Ovary (tissue), 9 donors: ENCODE results near the gene MYADML2. TPM values are rescaled to one million over a fixed set of nuclear protein-coding genes. Genes with fewer than 3 reads are reported as not detected.
"Not testable (repeated sequence)": the region's sequence is repeated elsewhere in the genome, so short reads cannot be mapped to it uniquely, and the experiment has no call there.

Experiments used
- DNase-seq, 5 donors: peaks; one replicate each; pipeline ENCODE4 v3.0.0-alpha.2; 2019 to 2020
- H3K27ac ChIP-seq, 2 donors: fragments of 200-600 bp; one replicate each; pipeline versions ENCODE4 v1.5.1 to v1.8.0; 2019 to 2022
- H3K27me3 ChIP-seq: fragments of 200-600 bp; one replicate; pipeline ENCODE4 v1.8.0; 2022
- H3K36me3 ChIP-seq: fragments of 200-600 bp; sonication (generic); one replicate; pipeline ENCODE4 v1.5.1; 2019
- H3K4me1 ChIP-seq: one replicate; pipeline ENCODE4 v1.8.1; 2013; ENCODE audit warnings: mild to moderate bottlenecking, moderate library complexity; ENCODE audit not compliant: insufficient read depth
- H3K4me3 ChIP-seq: fragments of 200-600 bp; sonication (generic); one replicate; pipeline ENCODE4 v1.5.1; 2017
- H3K9me3 ChIP-seq, 2 donors: fragments of 200-600 bp in 1 of 2; sonication (generic) in 1 of 2; one replicate each; pipeline versions ENCODE4 v1.5.1 to v1.8.1; 2013 to 2019; ENCODE audit warnings: mild to moderate bottlenecking in 1 of 2, moderate library complexity in 1 of 2
- CTCF ChIP-seq, 3 donors: fragments of 450-650 bp in 2 of 3; fragments of 200-600 bp in 1 of 3; IDR thresholded peaks; one replicate each; pipeline versions ENCODE4 v1.5.1 to v1.8.0; 2016 to 2022; ENCODE audit warnings: antibody characterized with exemption in 3 of 3, mild to moderate bottlenecking in 1 of 3
- EP300 ChIP-seq: sonication (generic); formaldehyde crosslinking; IDR thresholded peaks from one replicate; pipeline ENCODE4 v1.6.1; 2017; ENCODE audit warnings: antibody characterized with exemption
- POLR2A ChIP-seq: fragments of 450-650 bp; IDR thresholded peaks from one replicate; pipeline ENCODE4 v1.6.1; 2017; ENCODE audit warnings: antibody characterized with exemption, mild to moderate bottlenecking, moderate library complexity
- WGBS, 3 donors: extraction: QIAGEN DNeasy Blood & Tissue Kit in 1 of 3; methylation state at CpG; one replicate each; pipeline versions ENCODE4 v1.1.5 to v1.1.7; 2013 to 2017; 5-methylcytosine and 5-hydroxymethylcytosine counted together
- intact Hi-C, 4 donors: fragments of 100-400 bp; cut with DNase I; formaldehyde crosslinking; loops; one replicate each; pipeline versions ENCODE4 v1.11.0 to v1.15.1; 2022 to 2023
- polyA plus RNA-seq, 2 donors: library from polyadenylated mRNA; stranded (reverse); fragments of 200-250 nt in 1 of 2; fragments of 350-450 nt in 1 of 2; fragmentation: Illumina TruSeq in 1 of 2; extraction: RNeasy Lipid Tissue Mini Kit (QIAGEN cat#74804) in 1 of 2; gene quantifications; one replicate each; pipeline ENCODE4 v1.2.3, GENCODE V29; 2013 to 2014
- total RNA-seq, 7 donors: library from RNA; depleted of rRNA in 2 of 7; stranded (reverse); fragments of >200 nt in 2 of 7; fragmentation: NEBNext Ultra II Directional in 3 of 7; extraction: Animal tissue kit (Norgen Biotek cat#: 25700) in 3 of 7; gene quantifications; one replicate each; pipeline versions ENCODE4 v1.1.0 to v1.2.4, GENCODE V29; 2016 to 2023
- donor health status: DM: no; HTN: no; CAD: no; lungs with moderate emphysema.
- donor health status: DM: no; HTN: no; CAD: no.
- donor health status: Bipolar disorder and iron deficiency.
- donor health status: DM: yes; HTN: yes; CAD: no.
- donor health status: DM: no; HTN: no; CAD: no.
- donor health status: DM: yes; HTN: yes; CAD: no.

Gene MYADML2
- total and polyA plus RNA-seq, 9 donors: not detected

GRCh38 chr17:81954131-81955057, 7.4 kb upstream of the MYADML2 start:
- DNase-seq: no peak
- no peak overlapping the region for H3K27ac ChIP-seq
- no peaks in the 10 kb centered on the region for H3K36me3 ChIP-seq
- WGBS, 3 donors: 63 to 67% (median 65%) methylated on average over 19 of the region's 19 CpGs
- intact Hi-C loops: loop anchor here in 2 of 4 donors (10.0 kb wide), 1 partner anchor 200 kb away; no protein-coding TSS in a partner anchor
- no peak for TF ChIP-seq CTCF (IDR thresholded peaks at IDR 0.05)
- no peak for TF ChIP-seq POLR2A
- TF ChIP-seq EP300: no peak
- H3K4me1 ChIP-seq: no peaks in the 10 kb centered on the region
- H3K27me3 ChIP-seq: no peaks in the 10 kb centered on the region
- H3K4me3 ChIP-seq: no peak overlapping the region
- no peaks in the 10 kb centered on the region for H3K9me3 ChIP-seq

- intact Hi-C loops: loop anchor here in 2 of 4 donors (10.0 kb wide), 1 partner anchor 201 kb away; no protein-coding TSS in a partner anchor
- WGBS, 3 donors: 62 to 70% (median 69%) methylated on average over 5 of the region's 5 CpGs
Observed at GRCh38 chr17:81953443-81953842, 6.4 kb upstream of the MYADML2 start.

GRCh38 chr17:81952792-81953228, 5.8 kb upstream of the MYADML2 start:
- DNase-seq: no peak
- Histone ChIP-seq H3K27me3 (no peaks in the 10 kb centered on the region), H3K36me3 (no peaks in the 10 kb centered on the region), H3K27ac (no peak overlapping the region), H3K4me1 (no peaks in the 10 kb centered on the region), H3K4me3 (no peak overlapping the region), H3K9me3 (no peaks in the 10 kb centered on the region)
- intact Hi-C loops: loop anchor here in 2 of 4 donors (10.0 kb wide), 1 partner anchor 202 kb away; no protein-coding TSS in a partner anchor
- WGBS, 3 donors: 48 to 61% (median 59%) methylated on average over 13 to 16 of the region's 16 CpGs
- TF ChIP-seq EP300 (no peak), POLR2A (no peak), CTCF (IDR thresholded peaks at IDR 0.05) (no peak)

More at GRCh38 chr17:81953443-81953842, 6.4 kb upstream of the MYADML2 start:
- not testable (repeated sequence) for H3K4me3 ChIP-seq, H3K36me3 ChIP-seq, H3K4me1 ChIP-seq, DNase-seq, H3K27ac ChIP-seq, H3K9me3 ChIP-seq, H3K27me3 ChIP-seq

GRCh38 chr17:81951785-81952684, 5.0 kb upstream of the MYADML2 start:
- Histone ChIP-seq H3K4me1 (no peaks in the 10 kb centered on the region), H3K4me3 (no peak overlapping the region), H3K9me3 (no peaks in the 10 kb centered on the region), H3K36me3 (no peaks in the 10 kb centered on the region), H3K27me3 (no peaks in the 10 kb centered on the region), H3K27ac (no peak overlapping the region)
- DNase-seq: no peak
- 29 to 42% (median 39%) methylated on average over 13 of the region's 13 CpGs for whole genome bisulfite sequencing, 3 donors
- intact Hi-C loops: loop anchor here in 2 of 4 donors (10.0 kb wide), 1 partner anchor 203 kb away; no protein-coding TSS in a partner anchor
- TF ChIP-seq EP300 (no peak), CTCF (IDR thresholded peaks at IDR 0.05) (no peak), POLR2A (no peak)
